ENCODE measurements around the gene FAM241B. TPM values are rescaled to one million over a fixed set of nuclear protein-coding genes. Genes with fewer than 3 reads are reported as not detected.
A peak's percentile ranks its signal among the peaks of the same experiment; 100 is the strongest.

The FAM241B gene, protein sequence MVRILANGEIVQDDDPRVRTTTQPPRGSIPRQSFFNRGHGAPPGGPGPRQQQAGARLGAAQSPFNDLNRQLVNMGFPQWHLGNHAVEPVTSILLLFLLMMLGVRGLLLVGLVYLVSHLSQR
- under 1 TPM in 2 of 3 donors, not detected in 1; 0.47 to 0.84 TPM for polyA plus RNA-seq

DNA sequence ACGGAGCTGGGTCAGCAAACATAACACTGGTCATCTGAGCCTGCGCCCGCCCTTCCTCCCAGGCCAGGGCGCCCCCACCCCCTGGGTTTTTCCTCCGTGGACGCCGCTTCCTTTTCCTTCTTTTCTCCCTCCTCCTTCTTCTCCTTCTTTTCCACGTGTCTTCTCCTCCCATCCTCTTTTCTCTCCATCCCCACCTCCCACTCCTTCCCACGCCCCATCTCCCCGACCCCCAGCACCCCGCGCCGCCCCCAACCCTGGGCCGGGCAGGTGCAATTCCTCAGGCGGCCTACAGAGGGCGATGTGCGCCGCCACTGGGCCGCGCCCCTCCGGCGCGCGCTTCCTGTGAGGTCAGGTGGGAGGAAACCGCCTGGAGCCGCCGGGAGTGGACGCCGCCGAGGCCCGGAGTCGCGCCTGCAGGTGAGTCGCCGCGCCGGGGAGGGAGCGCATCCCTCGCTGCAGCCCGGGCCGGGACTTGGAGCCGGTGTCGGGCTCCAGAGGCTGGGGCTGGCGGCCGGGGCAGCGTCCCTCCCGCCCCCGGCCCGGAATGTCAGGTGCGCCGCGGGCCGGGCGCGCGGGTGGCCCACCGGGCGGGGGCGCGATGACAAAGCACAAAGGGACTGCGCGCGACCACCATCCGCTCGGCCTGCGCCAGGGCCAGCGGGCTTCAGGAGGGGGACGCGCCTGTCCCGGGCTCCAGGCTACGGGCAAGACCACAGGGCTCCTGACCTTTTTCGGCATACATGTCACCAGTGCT is at the start of gene FAM241B:
Gene FAM241B, plus strand, starts transcription at position 351 of the 754 bp plus-strand sequence. CDS start 1,497 bp downstream, outside the sequence.
- DNase-seq = peak; percentile 54 to 65 (median 59)
- no peaks in the 10 kb centered on the region for H3K9me3 Mint-ChIP-seq
- H3K4me3 Mint-ChIP-seq = peak within 1 kb of the TSS; percentile 45 to 76 (median 58)
- peak within 1 kb of the TSS in 1 of 6 donors; percentile 18 for H3K27ac Mint-ChIP-seq
- no peaks in the 10 kb centered on the region for H3K36me3 Mint-ChIP-seq
- peaks cover 6 to 8% of the 10 kb centered on the region in 2 donors for H3K4me1 Mint-ChIP-seq
- H3K27me3 Mint-ChIP-seq (ENCODE audit: low read depth in 3 of 3) = peaks cover 0 to 12% (median 6%) of the 10 kb centered on the region in 3 donors

DNA sequence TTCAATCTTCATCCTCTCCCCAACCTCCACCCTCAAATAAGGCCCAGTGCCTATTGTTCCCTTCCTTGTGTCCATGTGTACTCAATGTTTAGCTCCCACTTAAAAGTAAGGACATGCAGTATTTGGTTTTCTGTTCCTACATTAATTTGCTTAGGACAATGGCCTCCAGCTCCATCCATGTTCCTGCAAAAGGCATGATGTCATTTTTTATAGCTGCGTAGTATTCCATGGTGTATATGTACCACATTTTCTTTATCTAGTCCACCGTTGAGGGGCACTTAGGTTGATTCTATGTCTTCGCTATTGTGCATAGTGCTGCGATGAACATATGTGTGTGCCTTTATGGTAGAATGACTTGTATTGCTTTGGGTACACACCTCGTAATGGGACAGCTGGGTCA is 49.6 kb upstream of the FAM241B start:
- H3K27ac Mint-ChIP-seq = no peak overlapping the region
- H3K4me1 Mint-ChIP-seq = no peaks in the 10 kb centered on the region
- H3K27me3 Mint-ChIP-seq (ENCODE audit: low read depth in 3 of 3) = peaks cover 12 to 21% (median 18%) of the 10 kb centered on the region in 3 donors
- peaks cover 0 to 4% (median 0%) of the 10 kb centered on the region in 6 donors for H3K9me3 Mint-ChIP-seq
- H3K36me3 Mint-ChIP-seq = no peaks in the 10 kb centered on the region
- no peak overlapping the region for H3K4me3 Mint-ChIP-seq
- no peak for DNase-seq

DNA sequence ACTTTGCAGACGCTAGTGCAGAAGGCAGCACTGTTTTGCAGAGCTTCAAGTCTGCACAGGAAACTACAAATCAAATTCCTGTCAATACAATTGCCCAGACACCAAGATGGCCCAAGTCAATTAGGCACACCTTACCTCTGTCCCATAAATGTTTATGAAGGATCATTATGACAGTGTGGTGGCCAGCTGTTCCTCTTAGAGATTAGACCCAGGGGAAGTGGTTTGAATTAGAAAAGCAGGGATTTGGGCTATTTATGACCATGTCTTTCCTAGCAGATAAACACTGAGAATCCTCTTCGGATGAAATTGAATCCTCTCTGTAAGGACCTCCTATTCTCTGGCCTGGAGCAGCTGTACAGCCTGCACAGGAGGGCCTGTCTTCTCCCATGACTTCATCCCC is 46.9 kb upstream of the FAM241B start:
- Mint-ChIP-seq H3K4me1 (peaks cover 2 to 5% of the 10 kb centered on the region in 2 donors), H3K27ac (no peak overlapping the region), H3K4me3 (no peak overlapping the region), H3K36me3 (no peaks in the 10 kb centered on the region), H3K9me3 (peaks cover 0 to 4% (median 0%) of the 10 kb centered on the region in 6 donors), H3K27me3 (ENCODE audit: low read depth in 3 of 3) (peaks cover 10 to 15% (median 14%) of the 10 kb centered on the region in 3 donors)
- DNase-seq = no peak

DNA sequence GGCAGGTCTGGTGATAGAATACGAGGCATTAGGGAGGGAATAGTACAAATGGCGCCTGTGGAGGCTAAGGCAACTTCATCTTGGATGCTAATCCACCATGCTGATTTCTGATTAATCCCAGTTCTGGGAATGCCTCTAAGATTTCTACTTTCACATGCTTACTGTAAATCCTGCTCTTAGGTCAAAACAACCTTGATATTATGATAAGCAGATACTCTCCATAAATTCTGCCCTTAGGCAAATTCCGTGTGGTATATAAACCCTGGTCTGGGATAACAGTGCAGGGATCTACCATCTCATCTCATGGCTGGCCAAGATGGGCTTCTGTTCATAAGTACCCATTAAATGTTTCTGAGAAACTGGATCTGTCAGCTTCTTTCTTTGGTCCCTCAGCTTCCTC is 45.4 kb upstream of the FAM241B start:
- no peaks in the 10 kb centered on the region for H3K36me3 Mint-ChIP-seq
- peaks cover 0 to 3% (median 0%) of the 10 kb centered on the region in 6 donors for H3K9me3 Mint-ChIP-seq
- peaks cover 13 to 16% of the 10 kb centered on the region in 2 donors for H3K4me1 Mint-ChIP-seq
- no peak overlapping the region for H3K4me3 Mint-ChIP-seq
- H3K27me3 Mint-ChIP-seq (ENCODE audit: low read depth in 3 of 3) = peaks cover 3 to 9% (median 7%) of the 10 kb centered on the region in 3 donors
- no peak overlapping the region for H3K27ac Mint-ChIP-seq
- no peak for DNase-seq

DNA sequence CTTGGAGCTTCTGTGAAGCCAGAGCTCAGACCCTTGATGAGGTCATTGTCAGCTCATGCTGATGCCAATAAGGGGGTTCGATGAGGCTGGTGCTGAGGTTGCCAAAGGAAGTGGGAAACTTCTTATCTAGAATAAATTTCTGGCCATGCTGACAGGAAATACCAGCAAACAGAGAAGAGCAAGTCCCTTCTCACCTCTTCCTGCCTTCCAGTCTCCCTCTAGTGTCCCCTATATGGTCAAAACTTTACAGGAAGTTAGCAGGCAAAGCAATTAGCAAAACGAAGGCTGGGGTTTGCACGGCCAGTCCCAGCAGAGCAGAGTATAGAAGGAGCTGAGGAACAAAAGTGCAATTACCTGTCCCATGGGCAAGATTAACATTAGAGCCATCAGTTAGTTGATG is 41.7 kb upstream of the FAM241B start:
- H3K9me3 Mint-ChIP-seq = no peaks in the 10 kb centered on the region
- H3K4me1 Mint-ChIP-seq = peaks cover 13 to 16% of the 10 kb centered on the region in 2 donors
- no peaks in the 10 kb centered on the region for H3K36me3 Mint-ChIP-seq
- no peak overlapping the region for H3K27ac Mint-ChIP-seq
- no peak overlapping the region for H3K4me3 Mint-ChIP-seq
- no peaks in the 10 kb centered on the region for H3K27me3 Mint-ChIP-seq (ENCODE audit: low read depth in 3 of 3)
- no peak for DNase-seq

DNA sequence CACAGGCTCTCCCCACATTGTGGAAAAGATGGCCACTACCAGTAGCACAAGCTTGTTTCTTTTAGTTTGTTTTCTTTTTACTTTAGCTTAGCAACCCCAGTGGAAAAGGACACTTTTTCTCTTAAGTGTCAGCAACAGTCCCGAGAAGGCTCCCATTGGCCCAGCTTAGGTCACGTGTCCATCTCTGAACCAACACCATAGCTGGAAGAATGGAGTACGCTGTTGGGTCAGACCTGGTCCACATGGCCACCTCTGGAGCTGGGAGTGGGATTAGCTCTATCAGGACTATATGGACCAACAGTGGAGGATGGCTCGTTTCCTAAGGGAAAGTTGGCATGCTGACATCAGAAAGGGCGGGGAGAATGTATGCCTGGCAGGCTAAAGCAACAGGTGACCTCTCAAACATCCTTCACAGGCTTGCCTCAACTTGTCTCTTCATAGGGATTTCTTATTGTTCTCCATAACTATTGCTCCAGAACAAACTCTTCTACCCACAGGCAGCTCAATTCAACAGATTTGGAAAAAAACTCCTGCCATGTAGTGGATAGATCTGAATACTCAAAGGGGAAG is 29.2 kb upstream of the FAM241B start:
- H3K9me3 Mint-ChIP-seq = no peaks in the 10 kb centered on the region
- H3K36me3 Mint-ChIP-seq = no peaks in the 10 kb centered on the region
- no peak overlapping the region for H3K4me3 Mint-ChIP-seq
- no peaks in the 10 kb centered on the region for H3K4me1 Mint-ChIP-seq
- H3K27ac Mint-ChIP-seq = no peak overlapping the region
- no peak for DNase-seq
- H3K27me3 Mint-ChIP-seq (ENCODE audit: low read depth in 3 of 3) = peaks cover 4 to 17% (median 6%) of the 10 kb centered on the region in 3 donors

DNA sequence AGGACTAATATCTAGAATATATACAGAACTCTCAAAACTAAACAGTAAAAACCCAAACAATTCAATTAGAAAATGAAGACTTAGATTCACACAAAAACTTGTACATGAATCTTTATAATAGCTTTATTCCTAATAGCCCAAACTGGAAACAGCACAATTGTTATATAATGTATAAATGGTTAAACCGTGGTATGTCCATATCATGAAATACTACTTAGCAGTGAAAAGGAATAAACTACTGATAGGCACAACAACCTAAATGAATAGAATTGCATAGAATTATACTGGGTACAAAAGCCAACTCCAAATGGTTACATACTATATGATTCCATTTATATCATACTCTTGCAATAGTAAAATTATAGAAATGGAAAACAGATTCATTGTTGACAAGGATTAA is 21.0 kb upstream of the FAM241B start:
- H3K27me3 Mint-ChIP-seq (ENCODE audit: low read depth in 3 of 3) = peaks cover 6 to 11% (median 9%) of the 10 kb centered on the region in 3 donors

DNA sequence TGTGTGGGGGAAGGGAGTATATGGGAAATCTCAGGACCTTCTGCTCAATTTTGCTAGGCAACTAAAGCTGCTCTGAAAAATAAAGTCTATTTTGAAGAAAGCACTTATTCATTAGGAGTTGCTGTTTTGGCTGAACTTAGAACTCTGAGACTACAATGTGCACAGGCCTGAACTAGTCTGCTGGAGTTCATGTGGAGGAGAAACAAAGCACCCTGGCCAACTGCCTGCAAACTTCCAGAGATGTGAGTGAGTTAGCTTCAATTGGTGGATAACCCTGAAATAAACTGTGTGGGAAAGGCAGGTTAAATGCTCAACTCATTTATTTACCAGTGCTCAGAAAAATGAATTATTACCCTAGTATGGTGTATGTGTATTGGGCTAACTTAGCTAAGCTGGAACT is 17.3 kb upstream of the FAM241B start:
- DNase-seq = no peak
- H3K4me1 Mint-ChIP-seq = no peaks in the 10 kb centered on the region
- H3K9me3 Mint-ChIP-seq = peaks cover 0 to 14% (median 10%) of the 10 kb centered on the region in 6 donors
- no peaks in the 10 kb centered on the region for H3K36me3 Mint-ChIP-seq
- H3K27ac Mint-ChIP-seq = no peak overlapping the region
- no peak overlapping the region for H3K4me3 Mint-ChIP-seq
- peaks cover 6 to 13% (median 7%) of the 10 kb centered on the region in 3 donors for H3K27me3 Mint-ChIP-seq (ENCODE audit: low read depth in 3 of 3)

More for the DNA sequence above, 21.0 kb upstream of the FAM241B start:
- peaks cover 0 to 15% (median 10%) of the 10 kb centered on the region in 6 donors for H3K9me3 Mint-ChIP-seq
- DNase-seq = no peak
- H3K36me3 Mint-ChIP-seq = no peaks in the 10 kb centered on the region
- H3K4me1 Mint-ChIP-seq = no peaks in the 10 kb centered on the region
- H3K27ac Mint-ChIP-seq = no peak overlapping the region
- no peak overlapping the region for H3K4me3 Mint-ChIP-seq

DNA sequence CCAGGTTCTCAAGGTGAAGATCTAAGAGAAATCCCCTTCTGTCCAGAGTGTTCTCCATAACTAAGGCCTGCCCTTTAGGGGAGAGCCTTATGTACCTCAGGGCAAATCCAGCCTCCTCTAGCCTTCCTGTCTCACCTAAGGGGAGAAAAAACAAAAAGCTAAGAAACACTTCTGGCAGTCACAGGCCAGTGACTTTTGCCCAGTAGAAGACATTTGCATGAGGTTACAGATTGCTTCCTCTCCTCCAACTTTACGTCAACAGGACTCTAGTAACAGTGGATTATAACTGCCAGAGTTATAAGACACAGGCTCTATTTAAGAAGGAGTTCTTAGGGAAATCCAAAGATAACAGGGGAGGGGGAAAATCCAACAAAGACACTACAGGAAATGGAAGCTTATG is 15.9 kb upstream of the FAM241B start:
- H3K27ac Mint-ChIP-seq = no peak overlapping the region

DNA sequence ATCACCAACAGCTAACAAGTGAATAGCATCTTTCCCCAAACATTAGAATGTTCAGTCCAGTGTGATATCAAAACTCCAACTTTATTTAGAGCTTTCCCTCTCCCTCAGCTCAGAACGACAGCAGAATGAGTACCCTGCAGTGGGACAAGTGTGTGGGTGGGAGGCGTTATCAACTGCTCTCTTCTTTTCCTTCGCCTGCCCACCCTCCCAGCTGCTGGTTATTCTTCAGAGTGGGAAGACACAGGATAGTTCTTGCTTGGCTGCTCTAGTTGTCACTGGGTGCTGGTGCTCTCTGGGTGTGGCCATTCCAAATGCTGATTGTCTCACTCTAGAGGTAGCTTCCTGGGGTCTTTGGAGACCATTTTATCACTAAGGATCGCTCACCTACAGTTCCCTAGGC is 13.7 kb upstream of the FAM241B start:
- no peaks in the 10 kb centered on the region for H3K4me1 Mint-ChIP-seq
- no peaks in the 10 kb centered on the region for H3K9me3 Mint-ChIP-seq
- no peaks in the 10 kb centered on the region for H3K36me3 Mint-ChIP-seq
- H3K27me3 Mint-ChIP-seq (ENCODE audit: low read depth in 3 of 3) = peaks cover 4 to 8% (median 4%) of the 10 kb centered on the region in 3 donors
- H3K4me3 Mint-ChIP-seq = no peak overlapping the region
- H3K27ac Mint-ChIP-seq = no peak overlapping the region
- no peak for DNase-seq

More for the DNA sequence above, 15.9 kb upstream of the FAM241B start:
- H3K4me1 Mint-ChIP-seq = no peaks in the 10 kb centered on the region
- peaks cover 0 to 2% (median under 1%) of the 10 kb centered on the region in 6 donors for H3K9me3 Mint-ChIP-seq
- DNase-seq = no peak
- H3K27me3 Mint-ChIP-seq (ENCODE audit: low read depth in 3 of 3) = peaks cover 4 to 13% (median 5%) of the 10 kb centered on the region in 3 donors
- H3K4me3 Mint-ChIP-seq = no peak overlapping the region
- H3K36me3 Mint-ChIP-seq = no peaks in the 10 kb centered on the region

DNA sequence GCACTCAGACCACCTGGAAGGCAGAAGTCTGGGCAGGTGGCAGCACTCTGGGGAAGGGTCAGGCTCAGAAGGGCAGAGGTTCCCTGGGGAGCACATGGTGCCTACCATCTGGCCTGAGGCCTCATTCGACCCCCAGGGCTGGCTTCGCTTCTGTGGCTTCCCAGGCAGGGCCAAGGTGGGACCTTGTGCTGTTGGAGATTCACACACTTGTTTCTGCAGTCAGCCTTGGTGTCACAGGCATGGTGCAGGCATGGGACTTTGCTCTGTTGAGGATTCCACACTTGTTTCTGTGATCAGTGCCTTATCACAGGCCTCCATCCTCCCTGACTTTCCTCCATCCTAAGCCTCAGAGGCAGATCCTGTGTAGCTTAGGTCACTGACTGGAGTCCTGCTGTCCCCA is 11.3 kb upstream of the FAM241B start:
- no peaks in the 10 kb centered on the region for H3K36me3 Mint-ChIP-seq
- H3K9me3 Mint-ChIP-seq = no peaks in the 10 kb centered on the region
- no peak overlapping the region for H3K4me3 Mint-ChIP-seq
- no peak for DNase-seq
- peaks cover 4 to 9% (median 8%) of the 10 kb centered on the region in 3 donors for H3K27me3 Mint-ChIP-seq (ENCODE audit: low read depth in 3 of 3)
- H3K4me1 Mint-ChIP-seq = peaks cover 2 to 3% of the 10 kb centered on the region in 2 donors
- no peak overlapping the region for H3K27ac Mint-ChIP-seq

DNA sequence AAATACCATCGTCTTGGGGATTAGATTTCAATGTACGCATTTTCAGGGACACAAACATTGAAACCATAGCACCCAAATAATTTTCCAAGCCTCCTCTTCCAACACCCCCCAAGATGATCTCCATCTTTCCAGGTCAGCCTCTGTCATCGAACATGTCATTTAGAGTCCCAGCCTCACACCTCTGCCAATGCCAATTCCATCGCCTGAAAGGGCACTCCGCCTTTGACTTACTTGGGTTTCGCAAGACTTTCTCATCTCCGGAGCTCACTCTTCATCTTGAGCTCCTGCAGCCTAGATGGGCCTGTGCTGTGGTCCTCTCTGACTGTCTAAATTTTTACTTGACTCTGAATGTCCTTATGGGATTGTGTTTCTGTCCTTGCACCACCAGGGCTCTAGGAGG is 10.4 kb upstream of the FAM241B start:
- DNase-seq = no peak
- Mint-ChIP-seq H3K4me1 (peaks cover 7 to 12% of the 10 kb centered on the region in 2 donors), H3K4me3 (no peak overlapping the region), H3K36me3 (no peaks in the 10 kb centered on the region), H3K9me3 (no peaks in the 10 kb centered on the region), H3K27ac (no peak overlapping the region), H3K27me3 (ENCODE audit: low read depth in 3 of 3) (peaks cover 2 to 11% (median 10%) of the 10 kb centered on the region in 3 donors)

DNA sequence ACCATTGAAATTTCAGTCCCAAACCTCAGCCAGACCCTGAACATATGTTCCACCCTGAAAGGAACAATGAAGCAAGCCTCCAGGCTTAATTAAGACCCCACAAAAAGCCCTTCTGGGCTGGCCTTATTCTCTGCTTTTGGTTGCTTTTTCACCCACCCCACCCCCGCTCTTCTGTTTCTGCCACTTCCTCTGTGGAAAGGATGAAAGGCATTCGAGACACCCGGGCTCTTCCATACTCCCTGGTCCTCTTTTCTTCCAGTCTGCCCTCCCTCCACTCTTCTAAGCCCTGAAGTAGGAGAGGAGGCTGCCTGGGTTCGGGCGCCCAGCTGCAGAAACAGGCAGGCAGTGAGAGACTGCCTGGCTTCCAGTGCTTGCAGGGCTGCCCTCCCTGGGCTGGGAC is 9.4 kb upstream of the FAM241B start:
- Mint-ChIP-seq H3K36me3 (no peaks in the 10 kb centered on the region), H3K4me1 (peaks cover 7 to 13% of the 10 kb centered on the region in 2 donors), H3K27me3 (ENCODE audit: low read depth in 3 of 3) (peaks cover 0 to 12% (median 11%) of the 10 kb centered on the region in 3 donors), H3K4me3 (no peak overlapping the region), H3K27ac (no peak overlapping the region), H3K9me3 (no peaks in the 10 kb centered on the region)
- no peak for DNase-seq

DNA sequence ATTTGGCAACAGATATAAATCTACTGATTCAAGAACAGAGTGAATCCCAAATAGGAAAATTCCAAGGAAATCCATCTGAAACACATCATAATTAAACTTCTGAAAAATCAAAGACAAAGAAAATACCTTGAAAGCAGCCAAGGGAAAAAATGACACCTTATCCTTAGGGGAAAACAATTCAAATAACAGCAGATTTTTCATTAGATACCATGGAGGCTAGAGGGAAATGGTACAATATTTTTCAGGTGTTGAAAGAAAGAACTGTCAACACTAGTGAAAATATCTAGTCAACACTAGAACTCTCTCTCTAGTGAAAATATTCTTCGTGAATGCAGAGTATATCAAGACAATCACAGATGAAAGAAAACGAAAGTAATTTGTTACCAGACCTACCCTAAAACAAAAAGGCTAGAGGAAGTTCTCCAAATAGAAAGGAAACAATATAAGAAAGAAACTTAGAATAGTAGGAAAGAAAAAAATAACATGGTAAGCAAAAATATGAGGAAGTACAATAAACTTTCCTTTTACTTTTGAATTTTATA is 5.7 kb upstream of the FAM241B start:
- Mint-ChIP-seq H3K27ac (peak overlapping the region in 1 of 6 donors; percentile 5), H3K36me3 (no peaks in the 10 kb centered on the region), H3K4me3 (no peak overlapping the region), H3K27me3 (ENCODE audit: low read depth in 3 of 3) (peaks cover 0 to 15% (median 11%) of the 10 kb centered on the region in 3 donors), H3K4me1 (peaks cover 9 to 13% of the 10 kb centered on the region in 2 donors), H3K9me3 (no peaks in the 10 kb centered on the region)
- DNase-seq = no peak

Data from immature natural killer cell (primary cell).